IPS DF 19.7 (cell line): ENCODE measurements around the gene BAIAP3.

Source experiments
- DNase-seq: peaks from one replicate; pipeline ENCODE4 v3.0.0-alpha.2; 2013; ENCODE audit warnings: low read depth, low spot score

The BAIAP3 gene

GRCh38 chr16:1347286-1347855 lies 13.9 kb downstream of the BAIAP3 start:
- DNase-seq = no peak

GRCh38 chr16:1347962-1348361 lies 14.5 kb downstream of the BAIAP3 start:
- no peak for DNase-seq

GRCh38 chr16:1348441-1348840 lies 15.0 kb downstream of the BAIAP3 start:
- DNase-seq = no peak

GRCh38 chr16:1348926-1349325 lies 15.5 kb downstream of the BAIAP3 start:
- no peak for DNase-seq

GRCh38 chr16:1349351-1349750 lies 15.9 kb downstream of the BAIAP3 start:
- DNase-seq = no peak

GRCh38 chr16:1349951-1350350 lies 16.5 kb downstream of the BAIAP3 start:
- DNase-seq = no peak

GRCh38 chr16:1350691-1351090 lies 17.2 kb downstream of the BAIAP3 start:
- no peak for DNase-seq

GRCh38 chr16:1351215-1351581 lies 17.8 kb downstream of the BAIAP3 start:
- no peak for DNase-seq

GRCh38 chr16:1351582-1352362 lies 18.3 kb downstream of the BAIAP3 start, which contains the start of the genes GNPTG and TSR3:
Gene GNPTG, plus strand, starts transcription at chr16:1351931. Its CDS starts 35 bp downstream, at chr16:1351966.
Gene TSR3, minus strand, starts transcription at chr16:1351878. Its CDS starts 74 bp downstream, at chr16:1351804.
- no peak for DNase-seq

- no peak for DNase-seq
These were observed 21.5 kb downstream of the BAIAP3 start for GRCh38 chr16:1354815-1355540.

- no peak for DNase-seq
These were observed 22.1 kb downstream of the BAIAP3 start for GRCh38 chr16:1355591-1355990.

- DNase-seq = no peak
These were observed 22.8 kb downstream of the BAIAP3 start for GRCh38 chr16:1356061-1356900.

GRCh38 chr16:1357906-1358566 lies 24.6 kb downstream of the BAIAP3 start:
- no peak for DNase-seq

GRCh38 chr16:1361685-1362360 lies 28.4 kb downstream of the BAIAP3 start:
- DNase-seq = no peak

- no peak for DNase-seq
These were observed 29.4 kb downstream of the BAIAP3 start for GRCh38 chr16:1362807-1363206.

GRCh38 chr16:1363501-1364041 lies 30.1 kb downstream of the BAIAP3 start:
- no peak for DNase-seq

- no peak for DNase-seq
These were observed 31.1 kb downstream of the BAIAP3 start for GRCh38 chr16:1364510-1364909.

- DNase-seq = no peak
These were observed 32.7 kb downstream of the BAIAP3 start for GRCh38 chr16:1366060-1366711.

- no peak for DNase-seq
These were observed 33.4 kb downstream of the BAIAP3 start for GRCh38 chr16:1366712-1367299.
